Measurements from ENCODE around the gene TMA7.
A peak's percentile ranks its signal among the peaks of the same experiment; 100 is the strongest.

GRCh38 chr3:48472923-48473616, 33.0 kb downstream of the TMA7 start:
- TF ChIP-seq, protein P1, sequence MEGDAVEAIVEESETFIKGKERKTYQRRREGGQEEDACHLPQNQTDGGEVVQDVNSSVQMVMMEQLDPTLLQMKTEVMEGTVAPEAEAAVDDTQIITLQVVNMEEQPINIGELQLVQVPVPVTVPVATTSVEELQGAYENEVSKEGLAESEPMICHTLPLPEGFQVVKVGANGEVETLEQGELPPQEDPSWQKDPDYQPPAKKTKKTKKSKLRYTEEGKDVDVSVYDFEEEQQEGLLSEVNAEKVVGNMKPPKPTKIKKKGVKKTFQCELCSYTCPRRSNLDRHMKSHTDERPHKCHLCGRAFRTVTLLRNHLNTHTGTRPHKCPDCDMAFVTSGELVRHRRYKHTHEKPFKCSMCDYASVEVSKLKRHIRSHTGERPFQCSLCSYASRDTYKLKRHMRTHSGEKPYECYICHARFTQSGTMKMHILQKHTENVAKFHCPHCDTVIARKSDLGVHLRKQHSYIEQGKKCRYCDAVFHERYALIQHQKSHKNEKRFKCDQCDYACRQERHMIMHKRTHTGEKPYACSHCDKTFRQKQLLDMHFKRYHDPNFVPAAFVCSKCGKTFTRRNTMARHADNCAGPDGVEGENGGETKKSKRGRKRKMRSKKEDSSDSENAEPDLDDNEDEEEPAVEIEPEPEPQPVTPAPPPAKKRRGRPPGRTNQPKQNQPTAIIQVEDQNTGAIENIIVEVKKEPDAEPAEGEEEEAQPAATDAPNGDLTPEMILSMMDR (conservative IDR thresholded peaks at IDR 0.05; ENCODE audit: low read length), result peak; percentile 82
- no peak for TF ChIP-seq EZH2phosphoT487 (IDR thresholded peaks at IDR 0.05; ENCODE audit: borderline replicate concordance, low read depth, low read length)
